GM12878 (cell line): ENCODE data around the gene HOXB3.

ENCODE experiments used
- ASH2L ChIP-seq: fragments of 300-600, 200-600 bp; sonication (generic); IDR thresholded peaks from 2 replicates; pipeline ENCODE4 v1.6.1; 2017; ENCODE audit warnings: low read depth, mild to moderate bottlenecking, borderline replicate concordance
- BMI1 ChIP-seq: fragments of 450-650 bp; IDR thresholded peaks from 2 replicates; pipeline ENCODE4 v1.6.1; 2016; ENCODE audit warnings: mild to moderate bottlenecking, moderate library complexity, borderline replicate concordance
- BRCA1 ChIP-seq: IDR thresholded peaks from 2 replicates; pipeline ENCODE4 v1.6.1; 2011; ENCODE audit warnings: low read depth, low read length, improper control_type of control experiment
- EZH2 ChIP-seq: IDR thresholded peaks from 2 replicates; pipeline ENCODE4 v1.6.1; 2012; ENCODE audit warnings: low read depth, mild to moderate bottlenecking, control low read depth, inconsistent platforms, low read length, borderline replicate concordance; ENCODE audit not compliant: control insufficient read depth
- NFYB ChIP-seq: IDR thresholded peaks from 2 replicates; pipeline ENCODE4 v1.6.1; 2011; ENCODE audit warnings: low read depth, mild to moderate bottlenecking, low read length, improper control_type of control experiment, moderate library complexity; ENCODE audit not compliant: insufficient read depth
- NR2C2 ChIP-seq: IDR thresholded peaks from 2 replicates; pipeline ENCODE4 v1.6.1; 2011; ENCODE audit warnings: borderline replicate concordance, low read depth; ENCODE audit not compliant: control insufficient read depth, insufficient read length
- POLR2A ChIP-seq: IDR thresholded peaks from 2 replicates; pipeline ENCODE4 v1.6.1; 2011; ENCODE audit warnings: low read depth, mild to moderate bottlenecking, low read length
- RFX5 ChIP-seq: IDR thresholded peaks from 2 replicates; pipeline ENCODE4 v1.6.1; 2011; ENCODE audit warnings: low read depth, low read length, improper control_type of control experiment
- TCF12 ChIP-seq: IDR thresholded peaks from 2 replicates; pipeline ENCODE4 v1.6.1; 2011; ENCODE audit warnings: low read depth, mild to moderate bottlenecking, low read length
- TCF7 ChIP-seq: IDR thresholded peaks from 2 replicates; pipeline ENCODE4 v1.6.1; 2014; ENCODE audit warnings: antibody characterized with exemption, borderline replicate concordance
- TF ChIP-seq, protein P1 (sequence below): fragments of 450-650 bp; IDR thresholded peaks from 2 replicates; pipeline ENCODE4 v1.6.1; 2016; ENCODE audit warnings: mild to moderate bottlenecking
- TF ChIP-seq, protein P2 (sequence below), 3 experiments: IDR thresholded peaks in 2 of 3; conservative IDR thresholded peaks in 1 of 3; 2 replicates each; pipeline ENCODE4 v1.5.1; 2011; ENCODE audit warnings: low read depth in 3 of 3, low read length in 3 of 3, mild to moderate bottlenecking in 3 of 3, control low read depth in 2 of 3, moderate library complexity in 2 of 3, inconsistent platforms in 1 of 3, mixed read lengths in 1 of 3; ENCODE audit not compliant: control insufficient read depth in 2 of 3, insufficient read depth in 1 of 3; ENCODE audit errors: extremely low read depth in 1 of 3
- TF ChIP-seq, protein P3 (sequence below): fragments of 450-650 bp; IDR thresholded peaks from 2 replicates; pipeline ENCODE4 v1.6.1; 2018; ENCODE audit warnings: mild to moderate bottlenecking, low read depth, moderate library complexity; ENCODE audit not compliant: partially characterized antibody

DNA sequence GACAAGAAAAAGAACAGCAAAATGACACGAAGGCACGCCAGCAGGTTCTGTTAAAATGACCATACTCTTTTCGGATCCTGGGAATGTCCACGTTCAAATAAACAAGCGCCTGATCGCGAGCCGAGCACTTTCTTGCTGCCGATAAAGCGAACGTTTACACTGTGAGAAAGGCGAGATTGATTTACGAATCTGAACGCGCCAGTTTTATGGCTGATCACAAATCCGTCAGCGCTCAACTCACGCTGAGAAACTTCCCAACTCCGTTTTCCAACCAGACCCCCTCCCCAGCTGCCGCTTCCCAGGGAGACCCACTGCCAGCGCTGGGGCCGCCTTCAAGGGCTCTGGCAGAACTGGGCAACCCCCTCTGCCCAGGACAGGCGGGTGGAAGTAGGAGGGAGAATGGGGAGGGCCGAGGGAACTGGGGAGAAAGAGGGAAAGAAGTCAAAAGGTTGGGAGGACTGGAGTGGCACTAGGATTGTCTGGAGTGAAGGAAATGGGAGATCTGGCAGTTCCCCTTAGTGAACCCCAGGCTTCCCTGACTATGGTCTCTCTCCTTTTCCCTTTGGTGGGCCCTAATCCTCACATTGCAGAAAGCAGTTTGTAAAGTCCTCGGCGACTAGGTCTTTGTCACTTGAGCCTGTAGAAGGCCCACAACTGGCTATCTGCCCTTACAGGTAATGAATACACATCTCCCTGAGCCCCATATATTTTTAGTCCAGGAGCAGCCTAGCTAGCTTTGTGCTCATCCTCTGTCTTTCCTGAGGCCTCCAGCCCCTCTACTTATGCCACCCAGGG lies 18.8 kb downstream of the HOXB3 start:
- TF ChIP-seq RFX5 (no peak), TCF12 (no peak), BRCA1 (no peak), EZH2 (no peak), TCF7 (no peak), NR2C2 (no peak), BMI1 (no peak), ASH2L (no peak), POLR2A (no peak), NFYB (no peak)
- TF ChIP-seq, protein P1, sequence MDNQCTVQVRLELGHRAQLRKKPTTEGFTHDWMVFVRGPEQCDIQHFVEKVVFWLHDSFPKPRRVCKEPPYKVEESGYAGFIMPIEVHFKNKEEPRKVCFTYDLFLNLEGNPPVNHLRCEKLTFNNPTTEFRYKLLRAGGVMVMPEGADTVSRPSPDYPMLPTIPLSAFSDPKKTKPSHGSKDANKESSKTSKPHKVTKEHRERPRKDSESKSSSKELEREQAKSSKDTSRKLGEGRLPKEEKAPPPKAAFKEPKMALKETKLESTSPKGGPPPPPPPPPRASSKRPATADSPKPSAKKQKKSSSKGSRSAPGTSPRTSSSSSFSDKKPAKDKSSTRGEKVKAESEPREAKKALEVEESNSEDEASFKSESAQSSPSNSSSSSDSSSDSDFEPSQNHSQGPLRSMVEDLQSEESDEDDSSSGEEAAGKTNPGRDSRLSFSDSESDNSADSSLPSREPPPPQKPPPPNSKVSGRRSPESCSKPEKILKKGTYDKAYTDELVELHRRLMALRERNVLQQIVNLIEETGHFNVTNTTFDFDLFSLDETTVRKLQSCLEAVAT: no peak
- TF ChIP-seq, protein P2, sequence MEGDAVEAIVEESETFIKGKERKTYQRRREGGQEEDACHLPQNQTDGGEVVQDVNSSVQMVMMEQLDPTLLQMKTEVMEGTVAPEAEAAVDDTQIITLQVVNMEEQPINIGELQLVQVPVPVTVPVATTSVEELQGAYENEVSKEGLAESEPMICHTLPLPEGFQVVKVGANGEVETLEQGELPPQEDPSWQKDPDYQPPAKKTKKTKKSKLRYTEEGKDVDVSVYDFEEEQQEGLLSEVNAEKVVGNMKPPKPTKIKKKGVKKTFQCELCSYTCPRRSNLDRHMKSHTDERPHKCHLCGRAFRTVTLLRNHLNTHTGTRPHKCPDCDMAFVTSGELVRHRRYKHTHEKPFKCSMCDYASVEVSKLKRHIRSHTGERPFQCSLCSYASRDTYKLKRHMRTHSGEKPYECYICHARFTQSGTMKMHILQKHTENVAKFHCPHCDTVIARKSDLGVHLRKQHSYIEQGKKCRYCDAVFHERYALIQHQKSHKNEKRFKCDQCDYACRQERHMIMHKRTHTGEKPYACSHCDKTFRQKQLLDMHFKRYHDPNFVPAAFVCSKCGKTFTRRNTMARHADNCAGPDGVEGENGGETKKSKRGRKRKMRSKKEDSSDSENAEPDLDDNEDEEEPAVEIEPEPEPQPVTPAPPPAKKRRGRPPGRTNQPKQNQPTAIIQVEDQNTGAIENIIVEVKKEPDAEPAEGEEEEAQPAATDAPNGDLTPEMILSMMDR (IDR thresholded peaks at IDR 0.05 in 2 of 3, conservative IDR thresholded peaks at IDR 0.05 in 1 of 3; ENCODE audit: control insufficient read depth in 2 of 3, extremely low read depth in 1 of 3, insufficient read depth in 1 of 3, low read depth in 3 of 3, low read length in 3 of 3): no peak
- TF ChIP-seq, protein P3, sequence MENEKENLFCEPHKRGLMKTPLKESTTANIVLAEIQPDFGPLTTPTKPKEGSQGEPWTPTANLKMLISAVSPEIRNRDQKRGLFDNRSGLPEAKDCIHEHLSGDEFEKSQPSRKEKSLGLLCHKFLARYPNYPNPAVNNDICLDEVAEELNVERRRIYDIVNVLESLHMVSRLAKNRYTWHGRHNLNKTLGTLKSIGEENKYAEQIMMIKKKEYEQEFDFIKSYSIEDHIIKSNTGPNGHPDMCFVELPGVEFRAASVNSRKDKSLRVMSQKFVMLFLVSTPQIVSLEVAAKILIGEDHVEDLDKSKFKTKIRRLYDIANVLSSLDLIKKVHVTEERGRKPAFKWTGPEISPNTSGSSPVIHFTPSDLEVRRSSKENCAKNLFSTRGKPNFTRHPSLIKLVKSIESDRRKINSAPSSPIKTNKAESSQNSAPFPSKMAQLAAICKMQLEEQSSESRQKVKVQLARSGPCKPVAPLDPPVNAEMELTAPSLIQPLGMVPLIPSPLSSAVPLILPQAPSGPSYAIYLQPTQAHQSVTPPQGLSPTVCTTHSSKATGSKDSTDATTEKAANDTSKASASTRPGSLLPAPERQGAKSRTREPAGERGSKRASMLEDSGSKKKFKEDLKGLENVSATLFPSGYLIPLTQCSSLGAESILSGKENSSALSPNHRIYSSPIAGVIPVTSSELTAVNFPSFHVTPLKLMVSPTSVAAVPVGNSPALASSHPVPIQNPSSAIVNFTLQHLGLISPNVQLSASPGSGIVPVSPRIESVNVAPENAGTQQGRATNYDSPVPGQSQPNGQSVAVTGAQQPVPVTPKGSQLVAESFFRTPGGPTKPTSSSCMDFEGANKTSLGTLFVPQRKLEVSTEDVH: no peak
